Coronary artery (tissue), 2 donors: ENCODE data around the gene PAWR.

Experiments used
- DNase-seq: peaks from one replicate; pipeline ENCODE4 v3.0.0-alpha.2; 2017; ENCODE audit warnings: low spot score
- H3K27ac ChIP-seq, 2 donors: fragments of 200-600 bp; sonication (generic); one replicate each; pipeline ENCODE4 v1.5.1; 2016 to 2019
- H3K4me3 ChIP-seq: fragments of 200-600 bp; sonication (generic); 2 replicates; pipeline ENCODE4 v1.5.1; 2016; ENCODE audit warnings: mild to moderate bottlenecking, moderate library complexity
- TF ChIP-seq, protein P1 (sequence below): fragments of 200-600 bp; sonication (generic); IDR thresholded peaks from one replicate; pipeline ENCODE4 v1.5.1; 2019; ENCODE audit warnings: antibody characterized with exemption

Gene PAWR, protein sequence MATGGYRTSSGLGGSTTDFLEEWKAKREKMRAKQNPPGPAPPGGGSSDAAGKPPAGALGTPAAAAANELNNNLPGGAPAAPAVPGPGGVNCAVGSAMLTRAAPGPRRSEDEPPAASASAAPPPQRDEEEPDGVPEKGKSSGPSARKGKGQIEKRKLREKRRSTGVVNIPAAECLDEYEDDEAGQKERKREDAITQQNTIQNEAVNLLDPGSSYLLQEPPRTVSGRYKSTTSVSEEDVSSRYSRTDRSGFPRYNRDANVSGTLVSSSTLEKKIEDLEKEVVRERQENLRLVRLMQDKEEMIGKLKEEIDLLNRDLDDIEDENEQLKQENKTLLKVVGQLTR

DNA sequence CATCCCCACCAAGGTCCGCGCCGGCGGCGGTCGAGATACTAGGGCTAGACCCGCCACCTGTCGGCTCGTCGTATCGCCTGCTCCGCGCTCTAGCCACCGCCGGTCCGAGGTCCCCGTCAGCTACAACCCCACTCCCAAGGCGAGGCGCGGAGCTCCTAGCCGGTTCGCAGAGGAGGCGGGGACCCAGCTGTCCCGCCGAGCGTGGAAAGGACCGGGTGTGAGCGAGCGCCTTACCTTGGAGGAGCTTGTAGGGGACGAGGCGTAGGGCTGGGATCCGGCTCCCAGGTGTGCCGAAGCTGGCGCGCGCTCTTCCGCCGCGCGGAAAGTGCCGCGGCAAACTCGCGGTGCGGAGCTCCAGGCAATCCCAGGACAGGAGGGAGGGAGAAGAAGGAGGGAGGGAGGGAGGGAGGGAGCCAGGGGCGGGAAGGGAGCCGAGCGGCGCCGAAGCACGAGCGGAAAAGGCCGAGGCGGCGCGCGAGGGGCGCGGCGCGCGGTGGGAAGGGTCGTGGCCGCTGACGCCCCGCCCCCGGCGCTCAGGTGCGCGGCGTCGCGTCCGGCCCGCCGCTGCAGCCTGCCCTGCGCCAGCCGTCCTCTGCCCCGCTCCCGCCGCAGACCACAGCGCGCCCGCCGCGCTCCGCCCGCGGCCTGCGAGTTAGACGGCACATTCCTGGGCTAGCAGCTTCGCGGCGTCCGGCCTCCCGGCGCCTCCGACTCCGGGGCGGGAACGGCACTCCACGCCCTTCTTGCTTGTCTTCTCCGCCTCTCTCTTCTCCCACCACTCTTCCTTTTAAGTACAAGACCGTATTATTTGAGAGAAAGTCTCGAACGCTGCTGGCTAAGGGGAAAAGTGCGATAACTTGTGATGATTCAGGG is at the start of gene PAWR:
TSS of gene PAWR (minus strand) at position 327 of the 873 bp plus-strand sequence. CDS start 720 bp downstream, outside the sequence.
- TF ChIP-seq, protein P1, sequence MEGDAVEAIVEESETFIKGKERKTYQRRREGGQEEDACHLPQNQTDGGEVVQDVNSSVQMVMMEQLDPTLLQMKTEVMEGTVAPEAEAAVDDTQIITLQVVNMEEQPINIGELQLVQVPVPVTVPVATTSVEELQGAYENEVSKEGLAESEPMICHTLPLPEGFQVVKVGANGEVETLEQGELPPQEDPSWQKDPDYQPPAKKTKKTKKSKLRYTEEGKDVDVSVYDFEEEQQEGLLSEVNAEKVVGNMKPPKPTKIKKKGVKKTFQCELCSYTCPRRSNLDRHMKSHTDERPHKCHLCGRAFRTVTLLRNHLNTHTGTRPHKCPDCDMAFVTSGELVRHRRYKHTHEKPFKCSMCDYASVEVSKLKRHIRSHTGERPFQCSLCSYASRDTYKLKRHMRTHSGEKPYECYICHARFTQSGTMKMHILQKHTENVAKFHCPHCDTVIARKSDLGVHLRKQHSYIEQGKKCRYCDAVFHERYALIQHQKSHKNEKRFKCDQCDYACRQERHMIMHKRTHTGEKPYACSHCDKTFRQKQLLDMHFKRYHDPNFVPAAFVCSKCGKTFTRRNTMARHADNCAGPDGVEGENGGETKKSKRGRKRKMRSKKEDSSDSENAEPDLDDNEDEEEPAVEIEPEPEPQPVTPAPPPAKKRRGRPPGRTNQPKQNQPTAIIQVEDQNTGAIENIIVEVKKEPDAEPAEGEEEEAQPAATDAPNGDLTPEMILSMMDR = peak; percentile 22
- H3K27ac ChIP-seq = peak within 1 kb of the TSS; percentile 89 to 96
- H3K4me3 ChIP-seq = peak within 1 kb of the TSS; percentile 85
- DNase-seq = peak; percentile 80

DNA sequence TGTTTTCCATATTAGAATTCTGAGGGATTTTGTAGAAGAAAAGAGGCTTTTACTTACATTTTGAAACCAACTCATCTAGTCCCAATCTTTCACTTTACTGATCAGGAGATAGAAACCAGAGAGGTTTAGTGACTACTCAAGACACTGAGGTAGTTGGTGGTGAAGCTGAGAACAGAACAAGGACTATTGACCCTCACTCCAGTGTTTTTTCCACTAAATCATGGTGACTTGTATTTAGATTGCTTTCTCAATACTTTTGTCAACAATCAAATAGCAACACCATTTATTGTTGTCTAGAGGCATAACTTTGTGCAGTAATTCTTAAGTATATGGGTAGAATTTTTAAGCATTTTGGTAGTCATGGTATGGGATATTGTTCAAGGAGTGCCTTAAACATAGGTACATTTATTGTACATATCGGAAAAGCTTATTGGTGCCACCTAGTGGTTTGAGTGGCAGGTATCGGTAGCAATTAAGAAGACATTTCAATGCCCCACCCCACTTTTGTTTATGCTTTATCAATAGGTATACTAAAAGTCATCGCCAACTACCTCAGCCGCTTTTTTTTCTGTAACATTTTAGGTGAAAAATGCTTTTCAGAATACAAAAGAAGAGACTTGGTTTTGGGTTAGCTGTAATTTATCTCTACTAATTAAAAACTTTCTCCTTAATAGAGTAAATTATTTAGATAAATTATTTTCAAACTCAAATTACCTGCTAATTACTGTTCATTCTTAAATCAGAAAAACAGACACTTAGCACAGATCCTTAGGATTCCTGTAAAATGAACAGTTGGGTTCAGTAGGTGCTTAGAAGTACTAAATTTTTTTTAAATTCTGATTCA is 47.3 kb upstream of the PAWR start:
- Histone ChIP-seq H3K27ac (no peak overlapping the region), H3K4me3 (peak overlapping the region; percentile 6)
- TF ChIP-seq, protein P1 = peak; percentile 37
- DNase-seq = no peak

DNA sequence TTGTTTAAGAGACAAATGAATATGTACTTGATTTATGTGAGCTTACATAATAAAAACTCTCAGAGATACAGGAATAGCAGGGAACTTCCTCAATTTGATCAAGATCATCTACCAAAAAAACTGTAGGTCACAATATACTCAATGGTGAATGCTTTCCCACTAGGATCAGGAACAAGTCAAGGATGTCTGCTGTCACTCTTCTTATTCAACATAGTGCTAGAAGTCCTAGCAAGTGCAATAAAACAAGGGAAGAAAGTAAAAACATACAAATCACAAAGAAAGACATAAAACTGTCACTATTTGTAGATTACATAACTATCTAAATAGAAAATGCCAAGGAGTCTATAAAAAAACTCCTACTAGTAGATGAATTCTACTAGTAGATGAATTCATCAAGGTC is 41.9 kb upstream of the PAWR start:
- DNase-seq = no peak
- Histone ChIP-seq H3K4me3 (no peak overlapping the region), H3K27ac (no peak overlapping the region)
- TF ChIP-seq, protein P1 = no peak

DNA sequence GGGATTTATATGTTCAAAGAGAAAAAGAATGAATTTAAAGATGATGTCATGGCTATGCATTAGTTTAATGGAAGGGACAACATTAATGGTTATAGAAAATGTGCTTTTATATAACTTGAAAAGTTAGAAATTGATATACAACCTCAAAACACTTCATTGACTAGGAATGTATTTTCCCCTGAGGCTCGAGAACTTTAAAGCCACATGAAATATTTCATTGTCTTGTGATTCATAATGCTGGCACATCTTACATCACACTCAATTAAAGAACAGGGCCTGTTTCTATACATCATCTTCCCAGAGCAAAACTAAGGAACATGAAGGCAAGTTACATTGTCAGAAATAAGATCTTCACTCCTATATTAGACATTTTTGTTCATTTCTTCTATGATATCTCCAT is 35.2 kb upstream of the PAWR start:
- no peak overlapping the region for H3K27ac ChIP-seq
- TF ChIP-seq, protein P1 = no peak
- no peak for DNase-seq
- no peak overlapping the region for H3K4me3 ChIP-seq

DNA sequence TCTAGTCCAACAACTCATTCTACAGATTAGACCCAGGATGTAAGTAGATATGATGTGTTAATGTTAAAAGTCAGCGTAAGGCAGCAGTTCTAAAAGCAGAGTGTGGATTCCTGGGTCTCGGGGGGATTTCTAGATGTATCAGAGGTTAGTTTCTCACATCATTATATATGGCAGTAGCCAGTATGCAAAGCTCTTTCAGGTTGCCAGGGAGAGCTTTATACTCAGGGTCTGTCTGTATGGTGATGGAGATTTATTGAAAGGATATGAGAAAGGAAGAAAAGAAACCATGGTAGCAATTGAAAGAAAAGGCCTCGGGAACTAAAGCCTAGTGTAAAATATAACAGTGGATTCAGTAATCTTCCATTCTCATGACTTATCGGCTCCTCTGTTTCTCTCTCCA is 26.2 kb upstream of the PAWR start:
- no peak overlapping the region for H3K27ac ChIP-seq
- H3K4me3 ChIP-seq = no peak overlapping the region
- TF ChIP-seq, protein P1 = no peak
- no peak for DNase-seq

DNA sequence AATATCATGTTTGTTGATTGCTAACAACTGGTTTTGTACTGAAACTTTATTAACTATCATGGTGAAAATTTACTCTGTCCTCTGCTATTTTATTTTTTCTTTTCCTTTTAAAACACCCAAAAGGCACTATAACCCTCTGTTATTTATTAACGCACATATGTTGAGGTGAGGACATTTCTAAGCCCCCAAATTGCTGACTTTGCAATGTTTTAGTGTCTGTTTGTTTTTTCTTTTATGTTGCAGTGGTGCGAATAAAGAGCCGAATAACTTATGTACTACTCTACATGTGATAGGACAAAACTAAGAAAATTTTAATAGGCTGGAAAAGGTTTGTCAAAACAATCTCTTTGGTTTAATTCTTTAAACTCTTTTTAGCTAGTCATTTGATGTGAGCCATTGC is 24.5 kb upstream of the PAWR start:
- TF ChIP-seq, protein P1 = no peak
- Histone ChIP-seq H3K4me3 (no peak overlapping the region), H3K27ac (no peak overlapping the region)
- DNase-seq = no peak
